AG09309 (cell line): ENCODE measurements around the gene DPYD.

ENCODE experiments used
- DNase-seq: peaks from one replicate; pipeline ENCODE4 v3.0.0-alpha.2; 2010; ENCODE audit warnings: low read depth
- H3K4me3 ChIP-seq: 2 replicates; pipeline ENCODE4 v1.5.1; 2011; ENCODE audit warnings: mild to moderate bottlenecking, low read depth, low read length, moderate library complexity; ENCODE audit not compliant: control insufficient read depth
- CTCF ChIP-seq: IDR thresholded peaks from 2 replicates; pipeline ENCODE4 v1.5.1; 2011; ENCODE audit warnings: mild to moderate bottlenecking, low read depth, low read length, inconsistent platforms; ENCODE audit not compliant: insufficient read depth, control insufficient read depth; ENCODE audit errors: missing control alignments

The DPYD gene

GRCh38 chr1:97920832-97921571 is at the start of gene DPYD:
Gene DPYD (minus strand): TSS chr1:97921034. CDS start chr1:97920922, 112 bp downstream.
- TF ChIP-seq CTCF, result no peak
- DNase-seq, result peak; percentile 51
- peak within 1 kb of the TSS; percentile 99 for H3K4me3 ChIP-seq

GRCh38 chr1:97960470-97960869 is 39.6 kb upstream of the DPYD start:
- H3K4me3 ChIP-seq, result no peak overlapping the region
- DNase-seq, result no peak
- TF ChIP-seq CTCF, result no peak

- H3K4me3 ChIP-seq, result no peak overlapping the region
- peak; percentile 23 for DNase-seq
- no peak for TF ChIP-seq CTCF
Observed at GRCh38 chr1:97947695-97948094, 26.9 kb upstream of the DPYD start.

GRCh38 chr1:97943354-97943753 is 22.5 kb upstream of the DPYD start:
- no peak overlapping the region for H3K4me3 ChIP-seq
- no peak for TF ChIP-seq CTCF
- peak; percentile 77 for DNase-seq

GRCh38 chr1:97942161-97943123 is 21.6 kb upstream of the DPYD start:
- no peak for DNase-seq
- no peak overlapping the region for H3K4me3 ChIP-seq
- no peak for TF ChIP-seq CTCF

GRCh38 chr1:97938285-97938642 is 17.4 kb upstream of the DPYD start:
- H3K4me3 ChIP-seq, result no peak overlapping the region
- TF ChIP-seq CTCF, result no peak
- DNase-seq, result no peak
